HUES6 (cell line): ENCODE data around the gene HLA-DRA.
"Not testable (repeated sequence)": the region's sequence is repeated elsewhere in the genome, so short reads cannot be mapped to it uniquely, and the experiment has no call there.

ENCODE experiments used
- H3K27ac ChIP-seq: 2 replicates; pipeline ENCODE4 v1.7.0; 2013; ENCODE audit warnings: low read depth, mild to moderate bottlenecking, low read length, inconsistent platforms
- H3K27me3 ChIP-seq: 2 replicates; pipeline ENCODE4 v1.6.1; 2013; ENCODE audit warnings: low read length; ENCODE audit not compliant: control insufficient read depth, insufficient read depth
- H3K36me3 ChIP-seq: 2 replicates; pipeline ENCODE4 v1.6.1; 2013; ENCODE audit warnings: low read length; ENCODE audit not compliant: control insufficient read depth, insufficient read depth
- H3K4me1 ChIP-seq: 2 replicates; pipeline ENCODE4 v1.6.1; 2013; ENCODE audit warnings: low read length; ENCODE audit not compliant: control insufficient read depth, insufficient read depth
- H3K4me3 ChIP-seq: 2 replicates; pipeline ENCODE4 v1.5.1; 2013; ENCODE audit warnings: low read depth, low read length
- H3K9ac ChIP-seq: one replicate; pipeline ENCODE4 v1.6.1; 2013; ENCODE audit warnings: mild to moderate bottlenecking, low read length
- H3K9me3 ChIP-seq: 2 replicates; pipeline ENCODE4 v1.6.1; 2013; ENCODE audit warnings: low read depth, low read length; ENCODE audit not compliant: control insufficient read depth, insufficient read depth

Gene HLA-DRA

DNA sequence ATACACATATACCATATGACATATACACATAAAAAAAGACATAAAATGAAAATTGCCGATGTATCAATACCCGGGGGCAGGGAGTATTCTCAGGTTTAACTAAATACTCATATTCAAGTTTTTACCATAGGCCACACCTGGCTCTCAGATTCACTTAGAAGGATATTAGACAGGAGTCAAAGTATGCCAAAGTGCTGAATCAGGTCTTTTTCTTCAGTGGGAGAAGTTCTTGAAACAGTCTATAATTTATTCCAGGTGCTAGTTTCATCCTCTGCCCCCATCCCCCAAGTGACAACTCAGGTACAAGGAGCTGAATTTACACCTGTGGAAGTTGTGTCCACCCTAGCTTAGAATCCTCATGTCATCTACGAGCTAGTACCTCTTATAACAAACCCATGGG lies 8.5 kb upstream of the HLA-DRA start:
- H3K4me1 ChIP-seq, result no peaks in the 10 kb centered on the region
- no peaks in the 10 kb centered on the region for H3K9me3 ChIP-seq
- no peaks in the 10 kb centered on the region; the same call in 1 of the 2 replicates for H3K27me3 ChIP-seq
- no peak overlapping the region for H3K9ac ChIP-seq
- H3K27ac ChIP-seq, result no peak overlapping the region
- H3K36me3 ChIP-seq, result no peaks in the 10 kb centered on the region
- no peak overlapping the region for H3K4me3 ChIP-seq

DNA sequence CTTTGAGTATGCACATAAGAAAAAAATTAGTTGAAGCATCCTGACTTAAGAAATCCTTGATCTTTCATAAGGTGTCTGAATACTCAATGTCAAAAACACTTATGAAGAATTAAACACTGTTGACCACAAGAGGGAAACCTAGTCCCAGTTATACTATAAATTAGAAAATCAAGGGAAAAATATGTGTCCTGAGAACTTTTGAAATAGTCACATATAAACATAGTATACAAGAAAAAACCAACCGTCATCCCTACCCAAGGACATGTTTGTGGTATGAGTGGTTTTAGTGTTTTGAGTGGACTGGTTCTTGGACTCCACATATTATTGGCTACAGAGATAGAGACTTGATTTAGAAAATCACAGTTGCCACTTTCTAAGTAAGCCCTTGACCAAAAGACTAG lies 7.6 kb upstream of the HLA-DRA start:
- Histone ChIP-seq H3K9me3 (no peaks in the 10 kb centered on the region), H3K4me3 (no peak overlapping the region), H3K27me3 (no peaks in the 10 kb centered on the region; the same call in 1 of the 2 replicates), H3K4me1 (no peaks in the 10 kb centered on the region), H3K9ac (no peak overlapping the region), H3K36me3 (no peaks in the 10 kb centered on the region), H3K27ac (no peak overlapping the region)

DNA sequence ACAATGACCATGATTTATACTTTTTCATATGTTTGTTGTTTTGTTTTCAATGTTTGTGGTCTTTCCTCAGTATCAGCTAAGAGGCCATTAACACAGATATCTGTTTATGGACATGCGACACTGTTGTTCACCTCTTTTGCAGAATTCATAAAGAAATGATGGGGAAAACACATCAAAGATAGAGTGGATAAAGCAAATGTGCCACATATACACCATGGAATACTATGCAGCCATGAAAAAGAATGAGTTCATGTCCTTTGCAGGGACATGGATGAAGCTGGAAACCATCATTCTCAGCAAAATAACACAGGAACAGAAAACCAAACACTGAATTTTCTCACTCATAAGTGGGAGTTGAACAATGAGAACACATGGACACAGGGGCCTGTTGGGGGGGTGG lies 5.7 kb upstream of the HLA-DRA start:
- not testable (repeated sequence) for H3K27ac ChIP-seq, H3K4me3 ChIP-seq, H3K36me3 ChIP-seq, H3K9me3 ChIP-seq, H3K9ac ChIP-seq, H3K4me1 ChIP-seq, H3K27me3 ChIP-seq

DNA sequence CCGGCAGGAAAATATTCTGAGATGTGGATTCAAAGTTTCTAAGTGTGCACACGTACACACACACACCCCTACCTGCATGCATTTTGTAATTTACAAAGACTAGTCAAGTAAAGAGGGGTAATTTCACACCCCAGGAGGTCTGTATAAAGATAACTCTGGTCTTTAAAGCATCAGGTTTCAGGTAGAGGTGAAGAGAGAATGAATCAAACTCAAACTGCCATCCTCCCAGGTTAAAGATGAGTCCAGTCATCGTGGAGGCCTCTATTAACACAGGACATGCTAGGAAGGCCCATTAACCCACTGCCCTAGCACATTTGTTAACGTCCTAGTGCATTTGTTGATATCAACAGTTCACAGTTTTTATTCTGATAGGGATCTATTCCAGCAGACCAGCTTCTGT lies 3.5 kb upstream of the HLA-DRA start:
- Histone ChIP-seq H3K4me3 (no peak overlapping the region), H3K27me3 (no peaks in the 10 kb centered on the region; the same call in 1 of the 2 replicates), H3K9ac (no peak overlapping the region), H3K27ac (no peak overlapping the region), H3K36me3 (no peaks in the 10 kb centered on the region), H3K9me3 (no peaks in the 10 kb centered on the region), H3K4me1 (no peaks in the 10 kb centered on the region)

DNA sequence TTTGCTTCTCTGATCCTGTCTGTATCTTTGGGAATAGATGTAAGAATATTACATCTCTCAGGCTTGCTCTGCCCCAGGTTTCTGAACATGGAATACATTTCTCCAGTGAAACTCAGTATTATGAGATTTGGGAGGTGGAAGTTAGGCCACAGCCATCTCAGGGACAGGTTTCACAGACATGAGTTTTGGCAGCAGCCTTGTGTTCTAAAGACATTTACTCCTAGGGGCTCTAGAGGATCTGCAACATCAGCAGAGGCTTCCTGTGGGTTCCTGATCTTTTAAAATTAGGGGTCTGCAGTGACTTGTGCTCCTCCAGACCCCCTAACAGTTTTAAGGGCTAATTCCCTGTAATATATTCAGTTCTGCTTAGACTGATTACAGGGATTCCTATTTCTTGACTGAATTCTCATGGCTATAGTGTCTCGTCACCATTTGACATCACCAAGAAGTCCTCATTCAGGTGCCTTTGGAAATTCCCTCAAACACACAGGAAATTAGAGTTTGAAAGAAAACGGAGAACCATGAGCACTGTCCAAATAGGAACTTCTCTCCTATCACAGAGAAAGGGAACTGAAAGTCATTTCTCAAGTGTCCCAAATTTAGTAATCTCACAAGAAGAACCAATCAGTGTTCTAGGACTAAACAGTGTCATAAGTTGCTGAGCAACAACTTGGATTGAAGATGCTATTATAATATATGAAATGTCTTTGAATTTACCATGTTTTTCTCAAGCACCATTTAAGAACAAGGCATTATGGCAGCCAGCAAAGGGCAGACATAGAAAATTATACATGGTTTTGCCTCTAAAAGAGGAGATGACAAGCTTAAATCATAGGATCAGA lies 2.5 kb upstream of the HLA-DRA start:
- H3K9ac ChIP-seq, result no peak overlapping the region
- no peaks in the 10 kb centered on the region for H3K4me1 ChIP-seq
- H3K27ac ChIP-seq, result no peak overlapping the region
- no peak overlapping the region for H3K4me3 ChIP-seq
- H3K36me3 ChIP-seq, result no peaks in the 10 kb centered on the region
- H3K9me3 ChIP-seq, result no peaks in the 10 kb centered on the region
- H3K27me3 ChIP-seq, result no peaks in the 10 kb centered on the region; the same call in 1 of the 2 replicates

DNA sequence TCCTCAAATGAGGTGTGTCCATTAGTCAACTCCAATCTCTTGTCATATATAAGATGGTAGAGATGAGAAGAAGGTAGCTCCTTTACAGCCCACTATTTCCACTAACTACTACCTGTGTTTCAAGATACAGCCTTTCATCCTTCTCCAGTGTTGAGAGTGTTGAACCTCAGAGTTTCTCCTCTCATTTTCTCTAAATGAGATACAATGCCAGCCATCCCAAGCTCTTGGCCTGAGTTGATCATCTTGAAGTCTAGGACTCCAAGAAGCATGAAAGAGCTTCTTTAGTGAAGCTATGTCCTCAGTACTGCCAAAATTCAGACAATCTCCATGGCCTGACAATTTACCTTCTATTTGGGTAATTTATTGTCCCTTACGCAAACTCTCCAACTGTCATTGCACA lies 548 bp upstream of the HLA-DRA start:
- Histone ChIP-seq H3K4me1 (no peaks in the 10 kb centered on the region), H3K4me3 (no peak overlapping the region), H3K27ac (no peak overlapping the region), H3K9ac (no peak overlapping the region), H3K27me3 (no peaks in the 10 kb centered on the region; the same call in 1 of the 2 replicates), H3K9me3 (no peaks in the 10 kb centered on the region), H3K36me3 (no peaks in the 10 kb centered on the region)

DNA sequence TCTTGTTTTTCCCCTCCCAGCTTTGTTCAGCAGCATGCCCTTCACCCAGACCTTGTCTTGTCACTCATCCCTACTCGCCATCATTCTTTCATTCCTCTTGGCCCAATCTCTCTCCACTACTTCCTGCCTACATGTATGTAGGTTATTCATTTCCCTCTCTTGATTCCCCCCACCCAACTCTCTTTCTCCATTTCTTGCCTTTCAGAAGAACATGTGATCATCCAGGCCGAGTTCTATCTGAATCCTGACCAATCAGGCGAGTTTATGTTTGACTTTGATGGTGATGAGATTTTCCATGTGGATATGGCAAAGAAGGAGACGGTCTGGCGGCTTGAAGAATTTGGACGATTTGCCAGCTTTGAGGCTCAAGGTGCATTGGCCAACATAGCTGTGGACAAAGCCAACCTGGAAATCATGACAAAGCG lies 2.6 kb downstream of the HLA-DRA start:
- no peaks in the 10 kb centered on the region for H3K36me3 ChIP-seq
- H3K4me3 ChIP-seq, result no peak overlapping the region
- no peaks in the 10 kb centered on the region for H3K9me3 ChIP-seq
- no peak overlapping the region for H3K27ac ChIP-seq
- H3K27me3 ChIP-seq, result no peaks in the 10 kb centered on the region; the same call in 1 of the 2 replicates
- H3K4me1 ChIP-seq, result no peaks in the 10 kb centered on the region
- H3K9ac ChIP-seq, result no peak overlapping the region

DNA sequence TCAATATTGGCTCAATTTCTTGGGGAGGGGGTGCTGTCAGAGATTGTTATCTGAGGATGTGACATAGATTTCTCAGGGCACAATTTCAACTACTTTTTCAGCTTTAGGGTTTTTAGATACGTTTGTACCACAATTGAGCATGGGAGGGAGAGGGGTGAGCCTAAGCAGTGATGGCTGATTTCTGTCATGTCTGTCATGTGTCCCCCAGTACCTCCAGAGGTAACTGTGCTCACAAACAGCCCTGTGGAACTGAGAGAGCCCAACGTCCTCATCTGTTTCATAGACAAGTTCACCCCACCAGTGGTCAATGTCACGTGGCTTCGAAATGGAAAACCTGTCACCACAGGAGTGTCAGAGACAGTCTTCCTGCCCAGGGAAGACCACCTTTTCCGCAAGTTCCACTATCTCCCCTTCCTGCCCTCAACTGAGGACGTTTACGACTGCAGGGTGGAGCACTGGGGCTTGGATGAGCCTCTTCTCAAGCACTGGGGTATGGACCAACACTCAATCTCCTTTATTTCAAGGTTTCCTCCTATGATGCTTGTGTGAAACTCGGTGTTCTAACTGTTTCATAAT lies 3.4 kb downstream of the HLA-DRA start:
- H3K9me3 ChIP-seq, result no peaks in the 10 kb centered on the region
- H3K27ac ChIP-seq, result no peak overlapping the region
- no peaks in the 10 kb centered on the region; the same call in 1 of the 2 replicates for H3K27me3 ChIP-seq
- no peaks in the 10 kb centered on the region for H3K4me1 ChIP-seq
- H3K4me3 ChIP-seq, result no peak overlapping the region
- H3K36me3 ChIP-seq, result no peaks in the 10 kb centered on the region
- H3K9ac ChIP-seq, result no peak overlapping the region

DNA sequence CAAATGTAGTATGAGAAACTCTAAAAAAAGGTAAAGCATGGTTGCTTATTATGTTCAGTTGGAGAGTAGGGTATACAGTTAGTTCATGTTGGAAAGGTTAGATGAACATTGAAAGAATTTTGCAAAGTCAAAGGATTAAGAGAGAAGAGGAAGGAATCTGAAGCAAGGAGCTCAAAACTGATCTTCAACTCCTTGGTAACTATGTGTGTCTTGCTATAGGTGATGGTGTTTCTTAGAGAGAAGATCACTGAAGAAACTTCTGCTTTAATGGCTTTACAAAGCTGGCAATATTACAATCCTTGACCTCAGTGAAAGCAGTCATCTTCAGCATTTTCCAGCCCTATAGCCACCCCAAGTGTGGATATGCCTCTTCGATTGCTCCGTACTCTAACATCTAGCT lies 4.7 kb downstream of the HLA-DRA start:
- no peaks in the 10 kb centered on the region for H3K36me3 ChIP-seq
- H3K4me3 ChIP-seq, result no peak overlapping the region
- H3K9me3 ChIP-seq, result no peaks in the 10 kb centered on the region
- H3K4me1 ChIP-seq, result no peaks in the 10 kb centered on the region
- no peak overlapping the region for H3K27ac ChIP-seq
- H3K27me3 ChIP-seq, result no peaks in the 10 kb centered on the region; the same call in 1 of the 2 replicates
- no peak overlapping the region for H3K9ac ChIP-seq

DNA sequence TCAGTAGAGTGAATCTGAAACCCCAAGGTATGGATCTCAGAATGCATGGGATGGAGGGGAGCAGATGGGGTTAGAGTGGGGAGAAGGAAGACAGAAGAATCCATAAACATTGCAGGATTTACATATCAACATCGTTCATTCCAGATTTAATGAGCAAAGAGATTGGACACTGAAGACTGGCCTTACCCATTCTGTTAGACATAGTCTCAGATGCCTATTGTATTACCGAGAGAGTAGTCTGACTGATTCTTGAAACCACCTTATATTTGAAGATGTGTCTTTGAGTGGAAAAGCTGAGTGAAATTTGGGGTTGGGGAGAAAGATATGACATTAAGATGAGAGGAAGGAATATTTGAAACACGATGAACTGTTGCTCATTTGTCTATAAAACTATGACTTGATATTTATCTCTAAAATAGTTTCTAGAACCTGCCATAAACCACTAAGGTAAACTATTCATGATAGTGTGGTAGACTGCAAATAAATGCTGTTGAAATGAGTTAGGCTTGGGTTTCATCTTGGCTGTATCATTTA lies 5.7 kb downstream of the HLA-DRA start:
- no peaks in the 10 kb centered on the region for H3K4me1 ChIP-seq
- no peaks in the 10 kb centered on the region for H3K36me3 ChIP-seq
- H3K27me3 ChIP-seq, result no peaks in the 10 kb centered on the region; the same call in 1 of the 2 replicates
- no peak overlapping the region for H3K27ac ChIP-seq
- no peak overlapping the region for H3K4me3 ChIP-seq
- H3K9ac ChIP-seq, result no peak overlapping the region
- no peaks in the 10 kb centered on the region for H3K9me3 ChIP-seq

DNA sequence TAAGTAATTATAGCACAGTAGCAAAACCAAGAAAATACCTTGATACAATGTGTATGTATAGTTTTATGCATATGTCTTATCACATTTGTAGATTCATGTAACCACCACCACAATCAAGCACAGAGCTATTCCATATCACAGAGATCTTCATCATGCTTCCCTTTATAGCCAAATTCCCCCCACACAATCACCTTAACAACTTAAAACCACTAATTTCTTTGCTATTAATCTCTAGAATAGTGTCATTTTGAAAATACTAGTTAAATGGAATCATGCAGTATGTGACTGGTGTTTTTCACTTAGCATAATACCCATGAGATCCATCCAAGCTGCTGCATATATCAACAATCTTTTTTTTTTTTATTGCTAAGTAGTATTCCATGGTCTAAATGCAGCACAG lies 8.2 kb downstream of the HLA-DRA start:
- Histone ChIP-seq H3K27ac (no peak overlapping the region), H3K9me3 (0 out of 2 replicates have a peak, but pooled peaks cover 2% of the 10 kb centered on the region), H3K27me3 (no peaks in the 10 kb centered on the region; the same call in 1 of the 2 replicates), H3K4me1 (no peaks in the 10 kb centered on the region), H3K9ac (no peak overlapping the region), H3K36me3 (no peaks in the 10 kb centered on the region), H3K4me3 (no peak overlapping the region)
